ENCODE measurements around the gene SLC37A2.
"Not testable (repeated sequence)": the region's sequence is repeated elsewhere in the genome, so short reads cannot be mapped to it uniquely, and the experiment has no call there.

The SLC37A2 gene

DNA sequence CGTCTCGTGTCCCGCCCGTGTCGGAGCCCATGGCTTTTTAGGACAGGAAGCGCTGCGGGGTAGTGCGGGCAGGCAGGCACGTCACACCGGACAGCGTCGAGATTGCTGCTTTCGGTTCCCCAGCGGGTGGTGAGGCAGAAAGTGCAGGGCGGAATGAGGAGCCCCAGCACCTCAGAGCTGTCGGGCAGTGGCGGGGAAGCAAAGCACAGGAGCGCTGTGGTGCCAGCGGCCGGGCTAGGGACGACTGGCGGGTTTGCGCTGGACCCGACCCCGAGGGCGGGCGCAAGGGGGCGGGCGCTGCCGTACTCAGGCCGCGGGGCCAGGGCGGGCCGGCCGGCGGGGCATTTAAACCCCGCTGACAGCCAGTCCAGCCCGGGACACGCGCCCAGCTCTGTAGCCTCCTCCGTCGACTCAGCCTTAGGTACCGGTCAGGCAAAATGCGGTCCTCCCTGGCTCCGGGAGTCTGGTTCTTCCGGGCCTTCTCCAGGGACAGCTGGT lies at the start of gene SLC37A2:
SLC37A2 (plus strand) TSS at position 375 of the 498 bp plus-strand sequence; CDS start at position 438, 63 bp downstream.
- DNase-seq = no peak

DNA sequence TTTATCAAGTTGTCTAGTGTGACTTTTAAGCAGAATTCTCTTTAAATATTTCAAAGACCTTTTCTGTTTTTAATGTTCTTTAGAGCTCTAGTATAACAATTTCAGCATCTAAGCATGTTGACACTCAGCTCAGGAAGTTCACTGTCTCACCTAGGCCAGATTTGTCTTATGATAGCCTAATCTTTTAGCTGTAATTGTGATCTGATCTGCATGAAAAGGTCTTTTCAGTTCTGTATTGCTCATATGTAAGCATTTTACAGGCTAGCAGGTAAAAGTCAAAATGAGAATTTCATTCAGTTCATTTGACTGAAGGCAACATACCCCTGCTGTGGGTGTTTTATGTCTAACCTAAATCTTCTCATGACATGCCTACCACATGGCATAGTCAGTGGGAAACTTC lies 46.7 kb upstream of the SLC37A2 start:
- no peak for DNase-seq

DNA sequence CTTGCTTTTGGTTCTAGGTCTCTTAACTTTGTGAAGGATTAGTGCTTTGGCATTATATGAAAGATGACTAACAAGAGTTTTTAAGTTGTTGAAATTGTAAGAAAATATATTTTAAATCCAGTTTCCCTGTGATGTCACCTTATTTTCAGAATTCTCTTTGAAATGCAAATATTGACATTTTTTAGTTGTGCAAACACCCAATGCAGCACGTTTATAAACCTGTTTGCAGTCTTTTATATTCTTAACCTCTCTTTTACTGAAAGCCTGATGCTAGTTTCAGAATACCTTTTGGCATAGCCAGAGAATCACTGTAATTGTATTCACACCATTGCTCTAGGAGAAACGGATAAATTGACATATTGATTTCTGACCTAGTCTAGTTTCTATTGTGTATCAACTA lies 42.8 kb upstream of the SLC37A2 start:
- DNase-seq = no peak

DNA sequence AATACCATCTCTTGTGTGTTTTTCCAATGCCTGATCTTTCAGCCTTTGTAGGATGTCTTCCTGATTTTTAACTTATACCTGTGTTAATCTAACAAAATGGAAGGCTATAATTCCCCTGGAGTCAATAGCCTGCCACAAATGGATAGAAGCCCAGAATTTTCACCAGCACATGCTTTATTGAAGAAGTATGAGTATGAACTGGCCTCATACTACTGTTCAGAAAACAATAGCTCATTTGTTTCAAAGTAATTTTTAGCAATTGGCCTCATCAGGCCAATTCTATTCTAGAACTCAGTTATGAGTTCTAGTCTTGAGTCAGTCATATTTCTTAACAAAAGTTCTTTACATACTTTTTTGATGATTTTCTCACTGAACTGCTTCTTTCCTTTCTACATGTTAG lies 40.6 kb upstream of the SLC37A2 start:
- DNase-seq = no peak

DNA sequence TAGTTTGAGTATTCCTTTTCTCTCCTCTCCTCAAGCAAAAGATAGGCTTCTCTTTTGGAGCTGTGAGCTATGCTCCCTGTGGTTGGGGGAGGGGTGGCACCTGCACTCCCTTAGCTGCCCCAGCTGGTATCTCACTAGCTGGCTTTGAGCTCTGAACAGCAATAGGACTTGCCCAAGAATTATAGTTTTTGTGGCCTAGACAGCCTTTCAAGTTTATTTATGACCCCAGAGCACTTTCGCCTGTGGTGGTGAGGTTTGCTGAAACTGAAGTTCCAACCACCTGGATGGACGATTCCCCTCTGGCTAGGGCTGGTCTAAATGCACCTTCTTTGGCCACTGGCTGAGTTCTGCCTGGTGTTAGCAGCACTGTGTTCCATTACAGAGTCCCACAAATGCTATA lies 37.1 kb upstream of the SLC37A2 start:
- no peak for DNase-seq

DNA sequence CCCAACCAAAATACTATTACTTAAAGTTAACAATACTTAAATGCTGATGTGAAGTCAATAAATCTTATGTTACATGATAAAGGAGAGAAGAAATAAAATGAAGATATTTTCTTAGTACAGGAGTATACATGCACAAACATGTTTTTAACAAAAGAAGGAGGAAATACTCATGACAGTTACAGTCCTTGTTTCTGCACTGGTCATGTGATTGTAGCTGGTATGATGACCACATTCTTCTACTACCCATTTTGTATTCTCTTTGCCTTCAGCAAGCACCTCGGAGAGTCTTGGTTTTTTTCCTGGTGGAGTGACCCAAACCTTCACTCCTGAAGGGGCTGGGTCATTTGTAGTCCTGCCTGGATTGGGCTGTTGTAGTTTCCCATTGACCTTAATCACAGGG lies 33.7 kb upstream of the SLC37A2 start:
- DNase-seq = not testable (repeated sequence)

DNA sequence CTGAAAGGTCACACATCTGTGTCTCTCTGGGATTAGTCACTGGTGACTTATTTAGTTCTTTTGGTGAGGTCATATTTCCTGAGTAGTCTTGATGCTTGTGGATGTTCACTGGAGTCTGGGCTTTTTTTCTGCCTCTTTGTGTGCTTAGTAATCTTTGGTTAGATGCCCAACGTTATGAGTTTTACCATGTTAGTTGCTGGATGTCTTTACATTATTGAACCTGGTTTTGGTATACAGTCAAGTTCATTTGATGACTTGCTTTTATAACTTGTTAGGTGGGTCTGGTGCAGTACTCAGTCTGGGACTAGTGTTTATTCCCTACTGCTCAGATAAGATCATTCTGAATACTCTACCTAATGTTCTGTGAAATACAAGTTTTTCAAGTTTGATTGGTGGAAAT lies 26.2 kb upstream of the SLC37A2 start:
- DNase-seq = no peak

GRCh38 chr11:125049164-125049792 lies 13.8 kb upstream of the SLC37A2 start:
- DNase-seq = no peak

GRCh38 chr11:125052047-125052446 lies 11.1 kb upstream of the SLC37A2 start:
- no peak for DNase-seq

DNA sequence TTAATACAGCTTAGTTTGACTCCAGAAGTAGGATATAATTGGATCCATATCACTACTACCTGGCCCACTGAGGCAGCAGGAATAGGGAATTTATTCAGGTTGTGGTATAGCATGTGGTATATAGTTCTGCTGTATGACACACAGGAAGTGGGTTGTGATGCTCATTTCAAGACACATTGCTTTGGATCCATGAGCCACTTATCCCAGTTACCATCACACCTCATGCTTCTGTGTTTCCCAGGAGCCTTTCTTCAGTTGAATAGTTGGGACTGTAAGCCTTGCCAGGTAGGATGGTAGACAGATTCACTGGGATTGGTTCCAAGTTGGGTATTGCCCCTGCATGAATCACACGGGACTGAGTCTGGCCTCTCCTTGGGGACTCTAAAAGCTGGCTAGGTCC lies 9.9 kb upstream of the SLC37A2 start:
- no peak for DNase-seq

DNA sequence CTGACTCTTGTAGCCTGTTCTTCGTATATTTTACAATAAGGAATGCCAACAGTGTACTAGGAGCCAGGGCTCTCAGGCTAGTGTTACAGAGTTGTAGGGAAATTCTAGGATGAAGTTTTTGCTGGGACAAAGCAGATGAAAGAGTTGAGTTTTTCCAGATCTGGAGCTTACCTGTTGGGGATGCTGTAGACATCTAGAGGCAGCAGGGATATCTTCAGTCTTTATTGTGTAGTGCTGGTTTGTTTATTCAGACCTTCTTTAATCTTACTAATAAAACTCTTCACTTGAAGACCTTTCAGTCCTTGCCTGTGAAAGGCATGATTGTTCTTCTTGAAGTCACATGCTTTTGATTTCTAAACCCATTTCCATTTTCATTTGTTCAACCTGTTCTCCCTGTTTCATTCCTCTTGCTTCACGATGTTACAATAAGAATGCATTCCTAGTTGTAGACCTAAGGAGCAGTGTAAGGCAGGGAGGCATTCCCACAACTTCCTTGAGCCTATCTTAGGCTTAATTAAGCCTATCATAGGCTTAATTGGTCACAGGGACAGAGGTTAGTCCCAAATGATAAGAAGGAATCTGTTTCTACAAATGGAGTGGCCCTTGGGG lies 7.9 kb upstream of the SLC37A2 start:
- no peak for DNase-seq

GRCh38 chr11:125056111-125056510 lies 7.0 kb upstream of the SLC37A2 start:
- DNase-seq = not testable (repeated sequence)

- no peak for DNase-seq
Observed at GRCh38 chr11:125056931-125057692, 6.0 kb upstream of the SLC37A2 start.

- DNase-seq = no peak
Observed at GRCh38 chr11:125057693-125058016, 5.5 kb upstream of the SLC37A2 start.

GRCh38 chr11:125061281-125061680 lies 1.8 kb upstream of the SLC37A2 start:
- no peak for DNase-seq

- DNase-seq = no peak
Observed at GRCh38 chr11:125062218-125062930, 731 bp upstream of the SLC37A2 start.

GRCh38 chr11:125063429-125064043 lies 431 bp downstream of the SLC37A2 start:
- DNase-seq = no peak

DNA sequence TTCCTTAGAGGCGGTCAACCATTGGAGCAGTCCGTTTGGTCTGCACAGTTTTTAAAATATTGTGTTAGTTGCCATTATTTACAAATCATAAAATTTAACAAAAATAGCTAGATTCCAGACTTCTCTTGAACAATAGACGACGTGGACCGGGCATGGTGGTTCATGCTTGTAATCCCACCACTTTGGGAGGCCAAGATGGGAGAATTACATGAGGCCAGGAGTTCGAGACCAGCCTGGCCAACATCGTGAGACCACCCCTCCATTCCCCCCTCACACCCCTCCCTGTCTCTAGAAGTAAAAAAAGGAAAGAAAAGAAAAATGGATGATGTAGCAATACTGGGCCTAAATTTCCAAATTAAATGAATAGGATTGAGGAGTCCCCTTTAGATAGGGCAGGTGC lies 965 bp downstream of the SLC37A2 start:
- DNase-seq = no peak

- DNase-seq = no peak
Observed at GRCh38 chr11:125068368-125068767, 5.3 kb downstream of the SLC37A2 start.

DNA sequence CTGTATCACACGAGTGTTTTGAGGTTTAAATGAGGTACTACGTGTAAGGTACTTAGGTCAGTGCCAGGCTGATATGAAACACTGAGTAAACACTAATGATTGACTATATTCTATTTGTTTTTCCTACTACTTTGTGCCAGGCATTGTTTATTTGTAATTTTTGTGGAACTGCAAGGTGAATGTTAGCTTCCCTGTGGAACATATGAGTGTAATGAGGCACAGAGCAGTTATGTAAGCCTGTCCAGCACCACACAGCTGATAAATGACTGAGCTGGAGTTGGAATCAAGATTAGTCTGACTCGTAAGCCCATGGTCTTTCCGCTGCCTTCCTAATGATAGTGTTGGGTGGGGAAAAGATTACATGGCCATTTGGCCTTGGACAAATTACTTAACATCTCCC lies 5.9 kb downstream of the SLC37A2 start:
- DNase-seq = no peak

- DNase-seq = no peak
Observed at GRCh38 chr11:125069796-125070195, 6.7 kb downstream of the SLC37A2 start.

- no peak for DNase-seq
Observed at GRCh38 chr11:125070699-125071254, 7.7 kb downstream of the SLC37A2 start.

DNA sequence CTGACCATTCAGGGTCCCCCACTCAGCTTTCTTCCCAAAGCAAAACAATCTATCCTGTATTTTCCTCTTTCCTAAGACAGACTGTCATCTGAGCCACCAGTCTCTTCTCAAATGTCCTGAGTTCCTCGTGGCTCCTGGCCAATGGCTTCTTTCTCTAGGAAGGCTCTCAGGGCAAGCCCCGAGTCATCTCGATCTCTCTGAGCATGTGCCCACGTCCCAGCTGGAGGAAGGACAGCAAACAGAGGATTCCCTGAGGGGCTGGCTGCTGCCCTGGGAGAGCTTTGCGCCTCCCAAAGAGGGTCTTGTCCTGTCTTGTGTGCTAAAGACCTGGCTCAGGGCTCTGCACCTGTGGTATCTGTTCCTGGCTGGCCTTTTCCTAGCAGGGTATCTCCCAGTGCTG lies 8.3 kb downstream of the SLC37A2 start:
- DNase-seq = no peak

Data from NCI-H2171 (cell line).